Osteocyte (in vitro differentiated cells): ENCODE results near the gene DUSP28. TPM values are rescaled to one million over a fixed set of nuclear protein-coding genes. Genes with fewer than 3 reads are reported as not detected.
"Not testable (repeated sequence)": the region's sequence is repeated elsewhere in the genome, so short reads cannot be mapped to it uniquely, and the experiment has no call there.

Experiments used
- DNase-seq: peaks from one replicate; pipeline ENCODE4 v3.0.0; 2021; ENCODE audit warnings: mixed read lengths; ENCODE audit not compliant: unreplicated experiment; ENCODE audit errors: extremely low spot score
- H3K27ac Mint-ChIP-seq: one replicate; pipeline ENCODE4 v1.8.0; 2021; ENCODE audit warnings: mild to moderate bottlenecking, mixed read lengths; ENCODE audit not compliant: unreplicated experiment
- H3K27me3 Mint-ChIP-seq: one replicate; pipeline ENCODE4 v1.8.0; 2021; ENCODE audit warnings: mixed read lengths; ENCODE audit not compliant: unreplicated experiment
- H3K36me3 Mint-ChIP-seq: one replicate; pipeline ENCODE4 v1.8.0; 2021; ENCODE audit warnings: mixed read lengths; ENCODE audit not compliant: unreplicated experiment
- H3K4me1 Mint-ChIP-seq: one replicate; pipeline ENCODE4 v1.8.0; 2021; ENCODE audit warnings: mixed read lengths; ENCODE audit not compliant: unreplicated experiment
- H3K4me3 Mint-ChIP-seq: one replicate; pipeline ENCODE4 v1.8.0; 2021; ENCODE audit warnings: mild to moderate bottlenecking, moderate library complexity, mixed read lengths; ENCODE audit not compliant: unreplicated experiment
- H3K9me3 Mint-ChIP-seq: one replicate; pipeline ENCODE4 v1.8.0; 2021; ENCODE audit warnings: mixed read lengths; ENCODE audit not compliant: unreplicated experiment
- total RNA-seq: library from RNA; stranded (reverse); gene quantifications from 2 replicates; pipeline ENCODE4 v1.2.1, GENCODE V29; 2021
- TF ChIP-seq, protein P1 (sequence below): fragments of 200-600 bp; sonication (generic); IDR thresholded peaks from 2 replicates; pipeline ENCODE4 v1.5.0; 2021; ENCODE audit warnings: antibody characterized with exemption, mild to moderate bottlenecking, moderate library complexity

The DUSP28 gene
- total RNA-seq, 1 donor from 2014 or later = 5.9 TPM

DNA sequence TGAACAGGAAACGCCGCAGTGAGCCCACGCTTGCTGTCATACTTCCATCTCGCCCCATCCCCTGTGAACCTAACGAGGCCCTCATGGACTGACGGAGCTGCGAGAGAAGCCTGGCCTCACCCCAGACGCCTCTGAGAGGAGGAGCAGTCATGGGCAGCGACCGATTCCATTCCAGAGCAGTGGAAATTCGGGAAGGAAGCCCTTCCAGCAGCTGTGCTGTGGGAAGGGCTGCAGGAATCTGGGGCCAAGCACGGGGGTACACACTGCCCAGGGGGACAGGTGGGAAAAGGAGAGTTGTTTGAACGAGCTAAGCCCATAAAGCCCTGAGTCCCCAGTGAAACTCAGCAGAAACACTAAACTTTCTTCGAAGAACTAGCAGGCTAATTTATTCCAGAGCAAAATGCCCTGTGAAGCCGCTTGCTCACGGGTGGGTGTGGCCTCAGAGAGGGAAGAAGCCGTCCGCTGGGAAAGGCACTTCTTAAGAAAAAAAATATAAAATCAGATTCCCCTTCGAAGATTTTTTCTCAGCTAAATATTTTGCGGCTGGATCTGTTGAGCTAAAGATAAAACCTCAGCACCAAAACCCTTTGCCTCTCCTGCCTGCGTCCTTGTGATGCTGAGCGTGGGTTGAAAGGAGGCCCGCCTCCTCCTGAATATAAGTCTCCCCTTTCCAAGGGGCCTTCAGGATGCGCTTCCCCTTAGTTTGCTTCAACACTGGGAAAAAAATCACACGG lies 40.6 kb upstream of the DUSP28 start:
- Mint-ChIP-seq H3K27me3 (no peaks in the 10 kb centered on the region), H3K9me3 (no peaks in the 10 kb centered on the region), H3K27ac (no peak overlapping the region), H3K36me3 (peaks cover 21% of the 10 kb centered on the region), H3K4me3 (no peak overlapping the region), H3K4me1 (no peaks in the 10 kb centered on the region)
- TF ChIP-seq, protein P1, sequence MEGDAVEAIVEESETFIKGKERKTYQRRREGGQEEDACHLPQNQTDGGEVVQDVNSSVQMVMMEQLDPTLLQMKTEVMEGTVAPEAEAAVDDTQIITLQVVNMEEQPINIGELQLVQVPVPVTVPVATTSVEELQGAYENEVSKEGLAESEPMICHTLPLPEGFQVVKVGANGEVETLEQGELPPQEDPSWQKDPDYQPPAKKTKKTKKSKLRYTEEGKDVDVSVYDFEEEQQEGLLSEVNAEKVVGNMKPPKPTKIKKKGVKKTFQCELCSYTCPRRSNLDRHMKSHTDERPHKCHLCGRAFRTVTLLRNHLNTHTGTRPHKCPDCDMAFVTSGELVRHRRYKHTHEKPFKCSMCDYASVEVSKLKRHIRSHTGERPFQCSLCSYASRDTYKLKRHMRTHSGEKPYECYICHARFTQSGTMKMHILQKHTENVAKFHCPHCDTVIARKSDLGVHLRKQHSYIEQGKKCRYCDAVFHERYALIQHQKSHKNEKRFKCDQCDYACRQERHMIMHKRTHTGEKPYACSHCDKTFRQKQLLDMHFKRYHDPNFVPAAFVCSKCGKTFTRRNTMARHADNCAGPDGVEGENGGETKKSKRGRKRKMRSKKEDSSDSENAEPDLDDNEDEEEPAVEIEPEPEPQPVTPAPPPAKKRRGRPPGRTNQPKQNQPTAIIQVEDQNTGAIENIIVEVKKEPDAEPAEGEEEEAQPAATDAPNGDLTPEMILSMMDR = no peak
- DNase-seq = peak; percentile 76

GRCh38 chr2:240520130-240520973 lies 39.8 kb upstream of the DUSP28 start:
- Mint-ChIP-seq H3K27me3 (no peaks in the 10 kb centered on the region), H3K4me3 (no peak overlapping the region), H3K4me1 (no peaks in the 10 kb centered on the region), H3K36me3 (peaks cover 29% of the 10 kb centered on the region), H3K27ac (no peak overlapping the region), H3K9me3 (peaks cover 6% of the 10 kb centered on the region)
- DNase-seq = peak; percentile 83
- TF ChIP-seq, protein P1 = no peak

GRCh38 chr2:240520974-240521350 lies 39.2 kb upstream of the DUSP28 start:
- Mint-ChIP-seq H3K27ac (no peak overlapping the region), H3K9me3 (peaks cover 6% of the 10 kb centered on the region), H3K36me3 (peaks cover 32% of the 10 kb centered on the region)

DNA sequence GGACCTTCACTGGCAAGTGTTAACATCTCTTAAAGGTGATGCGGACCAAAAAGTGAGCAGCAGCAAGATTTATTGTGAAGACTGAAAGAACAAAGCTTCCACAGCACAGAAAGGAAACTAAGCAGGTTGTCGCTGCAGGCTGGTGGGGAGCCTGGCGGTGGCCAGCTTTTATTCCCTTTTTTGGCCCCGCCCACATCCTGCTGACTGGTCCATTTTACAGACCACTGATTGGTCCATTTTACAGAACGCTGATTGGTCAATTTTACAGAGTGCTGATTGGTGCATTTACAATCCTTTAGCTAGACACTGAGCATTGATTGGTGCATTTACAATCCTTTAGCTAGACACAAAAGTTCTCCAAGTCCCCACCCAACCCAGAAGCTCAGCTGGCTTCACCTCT lies 38.3 kb upstream of the DUSP28 start:
- not testable (repeated sequence) for H3K4me3 Mint-ChIP-seq, H3K9me3 Mint-ChIP-seq
- peaks cover 37% of the 10 kb centered on the region for H3K36me3 Mint-ChIP-seq

More at GRCh38 chr2:240520974-240521350, 39.2 kb upstream of the DUSP28 start:
- no peaks in the 10 kb centered on the region for H3K4me1 Mint-ChIP-seq
- no peaks in the 10 kb centered on the region for H3K27me3 Mint-ChIP-seq
- DNase-seq = peak; percentile 67
- TF ChIP-seq, protein P1 = no peak
- H3K4me3 Mint-ChIP-seq = no peak overlapping the region

DNA sequence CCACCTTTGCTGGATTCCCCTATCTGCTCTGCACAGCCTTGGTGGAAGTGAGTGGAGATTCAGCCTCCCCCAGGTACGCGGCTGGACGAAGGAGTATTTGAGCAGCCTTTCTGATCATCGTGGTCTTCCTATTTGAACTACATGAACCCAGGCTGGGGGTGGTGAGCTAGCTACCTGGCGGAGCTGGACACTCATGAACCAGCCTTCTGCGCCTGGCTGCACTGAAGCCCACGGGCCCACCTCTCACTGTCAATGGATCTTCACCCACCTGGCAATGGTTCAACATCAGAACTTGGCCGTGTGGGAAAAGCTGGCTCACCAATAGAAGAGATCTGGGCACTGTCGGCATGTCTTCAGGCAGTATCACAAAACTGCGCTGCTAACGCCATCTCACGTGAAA lies 37.8 kb upstream of the DUSP28 start:
- H3K9me3 Mint-ChIP-seq = peaks cover 6% of the 10 kb centered on the region
- no peak overlapping the region for H3K27ac Mint-ChIP-seq
- no peaks in the 10 kb centered on the region for H3K27me3 Mint-ChIP-seq
- H3K36me3 Mint-ChIP-seq = peaks cover 41% of the 10 kb centered on the region
- TF ChIP-seq, protein P1 = no peak
- no peak overlapping the region for H3K4me3 Mint-ChIP-seq
- no peaks in the 10 kb centered on the region for H3K4me1 Mint-ChIP-seq
- peak; percentile 71 for DNase-seq

More for the DNA sequence above, 38.3 kb upstream of the DUSP28 start:
- not testable (repeated sequence) for H3K27me3 Mint-ChIP-seq, H3K27ac Mint-ChIP-seq, H3K4me1 Mint-ChIP-seq
- DNase-seq = peak; percentile 36
